D721Med (cell line): ENCODE results near the gene SLC23A1.
"Not testable (repeated sequence)": the region's sequence is repeated elsewhere in the genome, so short reads cannot be mapped to it uniquely, and the experiment has no call there.

Source experiments
- DNase-seq: peaks from one replicate; pipeline ENCODE4 v3.0.0; 2011; ENCODE audit warnings: low spot score; ENCODE audit not compliant: insufficient read length
- FAIRE-seq: peaks from 2 replicates; lab custom pipeline; 2011; peaks lifted over from hg19 to GRCh38; lab: Jason Lieb, UNC
- TF ChIP-seq, protein P1 (sequence below): IDR thresholded peaks from 2 replicates; pipeline ENCODE4 v1.5.1; 2012; ENCODE audit warnings: mild to moderate bottlenecking, control low read depth; ENCODE audit not compliant: insufficient read depth; ENCODE audit errors: missing control alignments

SLC23A1 gene

DNA sequence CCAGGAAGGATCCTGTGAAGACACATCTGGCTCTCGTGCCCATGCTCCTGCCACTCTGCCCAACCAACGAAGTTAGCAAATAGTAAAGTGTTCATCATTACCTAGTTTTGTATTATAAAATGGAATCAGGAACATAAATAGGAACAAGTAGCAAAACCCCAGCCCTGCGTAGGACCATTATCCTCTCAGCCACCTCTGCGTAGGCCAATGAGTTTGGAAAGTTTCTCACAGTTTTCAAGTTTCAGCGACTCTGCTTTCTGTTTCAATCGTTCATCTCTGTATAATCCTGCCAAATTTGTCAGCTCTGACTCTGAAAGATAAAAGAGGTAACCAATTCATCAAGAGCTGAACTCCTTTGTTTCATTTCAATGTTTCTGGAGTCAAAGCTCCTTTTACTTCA, 30.9 kb upstream of the SLC23A1 start:
- FAIRE-seq (no peak), DNase-seq (no peak)
- TF ChIP-seq, protein P1, sequence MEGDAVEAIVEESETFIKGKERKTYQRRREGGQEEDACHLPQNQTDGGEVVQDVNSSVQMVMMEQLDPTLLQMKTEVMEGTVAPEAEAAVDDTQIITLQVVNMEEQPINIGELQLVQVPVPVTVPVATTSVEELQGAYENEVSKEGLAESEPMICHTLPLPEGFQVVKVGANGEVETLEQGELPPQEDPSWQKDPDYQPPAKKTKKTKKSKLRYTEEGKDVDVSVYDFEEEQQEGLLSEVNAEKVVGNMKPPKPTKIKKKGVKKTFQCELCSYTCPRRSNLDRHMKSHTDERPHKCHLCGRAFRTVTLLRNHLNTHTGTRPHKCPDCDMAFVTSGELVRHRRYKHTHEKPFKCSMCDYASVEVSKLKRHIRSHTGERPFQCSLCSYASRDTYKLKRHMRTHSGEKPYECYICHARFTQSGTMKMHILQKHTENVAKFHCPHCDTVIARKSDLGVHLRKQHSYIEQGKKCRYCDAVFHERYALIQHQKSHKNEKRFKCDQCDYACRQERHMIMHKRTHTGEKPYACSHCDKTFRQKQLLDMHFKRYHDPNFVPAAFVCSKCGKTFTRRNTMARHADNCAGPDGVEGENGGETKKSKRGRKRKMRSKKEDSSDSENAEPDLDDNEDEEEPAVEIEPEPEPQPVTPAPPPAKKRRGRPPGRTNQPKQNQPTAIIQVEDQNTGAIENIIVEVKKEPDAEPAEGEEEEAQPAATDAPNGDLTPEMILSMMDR, result no peak

DNA sequence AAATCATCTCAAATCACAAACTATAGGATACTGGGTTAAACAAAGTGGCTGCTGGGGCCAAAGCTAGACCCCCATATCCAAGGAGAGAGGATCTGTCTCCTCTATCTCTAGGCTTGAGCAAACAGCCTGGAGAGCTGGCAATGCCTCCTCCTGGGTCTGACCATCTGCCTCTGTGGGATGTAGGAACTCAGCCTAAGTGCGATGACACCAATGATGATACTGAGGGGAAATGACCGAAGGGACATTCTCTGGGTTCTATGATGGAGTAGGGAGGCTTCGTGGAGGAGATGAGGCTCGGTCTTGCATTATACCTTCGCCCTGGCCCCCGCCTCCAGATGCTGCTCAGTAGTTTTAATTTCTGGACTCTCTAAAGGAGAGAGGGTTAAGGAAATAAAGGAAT, 30.1 kb upstream of the SLC23A1 start:
- DNase-seq (no peak), FAIRE-seq (no peak)
- TF ChIP-seq, protein P1, result no peak

DNA sequence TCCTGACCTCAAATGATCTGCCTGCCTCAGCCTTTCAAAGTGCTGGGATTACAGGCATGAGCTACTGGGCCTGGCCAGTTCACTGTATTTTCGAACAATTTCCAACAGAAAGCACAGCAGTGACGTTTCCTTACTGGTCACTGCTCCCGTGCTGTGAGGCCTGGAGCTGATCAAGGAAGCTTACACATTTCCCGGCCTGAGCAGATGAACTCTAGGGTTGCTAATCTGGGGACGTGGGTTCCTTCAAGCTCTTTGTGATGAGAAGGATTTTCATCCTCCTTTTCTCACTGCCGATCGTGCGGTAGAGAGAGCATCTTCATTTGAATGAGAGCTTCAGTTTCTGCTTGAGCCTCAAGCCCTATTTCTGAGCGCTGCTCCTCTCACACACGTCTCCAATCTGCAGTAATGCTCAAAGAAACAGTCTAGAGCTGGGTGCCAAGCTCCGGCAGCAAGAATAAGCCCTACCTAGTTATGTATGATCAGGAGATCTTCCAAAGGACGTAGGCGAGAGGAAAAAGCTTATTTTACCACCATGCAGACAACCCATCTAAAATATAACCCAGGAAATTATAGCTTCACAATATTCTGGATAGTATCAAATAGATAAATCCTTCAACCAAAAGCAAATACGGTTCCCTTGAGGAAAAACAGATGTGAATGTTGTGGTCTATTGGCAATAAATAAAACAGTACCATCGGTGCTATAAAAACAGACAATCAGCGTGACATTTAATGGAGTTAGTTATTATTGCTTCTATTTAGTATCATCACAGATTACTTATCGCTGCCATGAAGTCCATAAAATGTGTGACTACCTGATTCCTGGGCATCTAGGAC, 28.1 kb upstream of the SLC23A1 start:
- TF ChIP-seq, protein P1, result no peak
- FAIRE-seq (no peak), DNase-seq (no peak)

DNA sequence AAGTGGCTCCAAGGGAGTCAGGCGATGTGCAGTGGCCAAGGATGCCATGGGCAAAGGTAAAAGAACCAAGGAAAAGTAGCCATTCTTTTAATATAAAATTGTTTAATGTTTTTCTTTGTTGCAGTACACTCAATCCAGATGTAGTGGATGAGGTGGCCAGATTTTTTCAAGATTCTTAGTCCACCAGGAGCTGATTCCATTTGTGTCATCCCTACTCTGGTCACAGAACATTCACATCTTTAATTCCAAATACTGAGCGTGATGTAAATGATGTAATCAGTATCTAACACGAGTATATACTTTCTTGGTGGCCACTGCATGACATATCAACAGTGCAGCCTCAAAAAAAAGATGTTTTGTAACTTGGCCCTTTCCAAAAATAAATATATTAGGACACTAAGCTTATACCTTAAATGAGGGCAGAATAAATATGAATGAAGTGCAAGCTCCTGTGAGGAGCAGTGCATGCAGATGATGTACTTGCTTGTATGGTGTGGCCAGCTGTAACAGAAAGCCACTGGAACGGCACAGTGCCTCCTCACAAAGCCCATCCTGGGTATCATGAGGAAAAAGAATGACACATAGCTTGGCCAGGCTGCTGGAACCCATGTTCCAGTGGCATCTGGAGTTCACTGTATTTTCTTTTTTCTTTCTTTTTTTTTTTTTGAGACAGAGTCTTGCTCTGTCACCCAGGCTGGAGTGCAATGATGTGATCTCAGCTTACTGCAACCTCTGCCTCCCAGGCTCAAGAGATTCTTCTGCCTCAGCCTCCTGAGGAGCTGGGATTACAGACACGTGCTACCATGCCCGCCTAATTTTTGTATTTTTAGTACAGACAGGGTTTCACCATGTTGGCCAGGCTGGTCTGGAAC, 27.3 kb upstream of the SLC23A1 start:
- FAIRE-seq (no peak), DNase-seq (no peak)
- TF ChIP-seq, protein P1, result no peak

DNA sequence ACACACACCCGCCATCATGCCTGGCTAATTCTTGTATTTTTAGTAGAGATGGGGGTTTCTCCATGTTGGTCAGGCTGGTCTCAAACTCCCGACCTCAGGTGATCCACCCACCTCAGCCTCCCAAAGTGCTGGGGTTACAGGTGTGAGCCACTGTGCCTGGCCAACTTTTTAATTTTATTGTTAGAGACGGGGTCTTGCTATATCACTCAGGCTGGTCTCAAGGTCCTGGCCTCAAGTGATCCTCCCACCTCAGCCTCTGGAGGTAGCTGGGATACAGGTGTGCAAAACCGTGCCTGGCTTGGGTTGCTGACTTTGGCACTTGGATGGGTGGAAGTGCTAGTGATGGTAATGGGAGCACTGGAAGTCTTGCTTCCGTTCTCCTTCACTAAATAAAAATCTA, 26.0 kb upstream of the SLC23A1 start:
- FAIRE-seq, DNase-seq: not testable (repeated sequence)

DNA sequence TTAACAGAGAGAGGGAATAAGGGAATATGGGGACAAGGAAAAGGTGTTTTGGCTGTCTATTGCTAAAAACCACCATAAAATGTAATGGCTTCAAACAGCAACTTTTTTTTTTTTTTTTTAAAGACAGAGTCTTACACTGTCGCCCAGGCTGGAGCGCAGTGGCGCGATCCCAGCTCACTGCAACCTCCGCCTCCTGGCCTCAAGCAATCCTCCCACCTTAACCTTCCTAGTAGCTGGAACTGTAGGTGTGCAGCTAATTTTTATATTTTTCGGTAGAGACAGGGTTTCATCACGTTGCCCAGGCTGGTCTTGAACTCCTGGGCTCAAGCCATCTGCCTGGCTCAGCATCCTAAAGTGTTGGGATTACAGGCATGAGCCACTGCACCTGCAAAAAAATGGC, 25.1 kb upstream of the SLC23A1 start:
- no peak for FAIRE-seq
- TF ChIP-seq, protein P1, result no peak
- no peak for DNase-seq

DNA sequence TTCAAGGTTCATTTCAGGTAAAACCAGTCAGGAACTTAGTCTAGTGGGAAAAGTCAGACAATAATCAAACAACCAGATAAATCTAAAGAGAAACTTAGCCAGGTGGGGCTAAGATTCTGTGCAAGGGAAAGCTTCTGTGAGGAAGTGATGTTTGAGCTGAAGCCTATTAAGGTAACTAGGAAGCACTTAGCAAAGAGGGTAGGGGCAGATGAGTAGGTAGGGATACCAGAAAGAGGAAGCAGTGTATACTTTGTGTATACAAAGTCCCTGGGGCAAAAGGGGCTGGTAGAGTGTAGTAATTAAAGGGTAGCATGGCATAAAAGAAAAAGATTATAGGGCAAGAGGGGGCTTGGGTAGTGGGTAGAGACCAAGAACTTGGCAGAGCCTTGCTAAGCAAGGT, 24.4 kb upstream of the SLC23A1 start:
- TF ChIP-seq, protein P1, result no peak
- FAIRE-seq, result no peak
- DNase-seq, result no peak
